Measurements from ENCODE around the gene NEK6.

DNA sequence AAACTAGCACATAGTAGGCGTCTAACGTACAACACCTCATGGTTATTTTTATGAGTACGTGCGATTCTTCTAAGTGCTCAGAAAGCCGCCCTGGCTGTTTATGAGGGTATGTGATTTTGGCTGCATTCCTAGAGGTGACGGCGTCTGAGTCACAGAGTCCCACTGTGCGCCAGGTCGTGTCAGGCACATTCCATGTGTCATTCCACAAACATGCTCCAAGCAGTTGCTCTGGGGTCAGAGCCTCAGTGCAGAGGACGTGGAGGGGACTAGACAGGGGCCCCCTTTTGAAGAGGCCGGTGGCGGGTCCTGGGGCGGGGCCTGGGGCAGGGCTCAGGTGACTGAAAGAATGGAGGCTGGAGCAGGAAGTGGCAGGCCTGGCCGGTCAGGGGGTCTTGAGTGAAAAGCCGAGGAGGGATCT lies 51.9 kb downstream of the NEK6 start:
- TF ChIP-seq, protein P1, sequence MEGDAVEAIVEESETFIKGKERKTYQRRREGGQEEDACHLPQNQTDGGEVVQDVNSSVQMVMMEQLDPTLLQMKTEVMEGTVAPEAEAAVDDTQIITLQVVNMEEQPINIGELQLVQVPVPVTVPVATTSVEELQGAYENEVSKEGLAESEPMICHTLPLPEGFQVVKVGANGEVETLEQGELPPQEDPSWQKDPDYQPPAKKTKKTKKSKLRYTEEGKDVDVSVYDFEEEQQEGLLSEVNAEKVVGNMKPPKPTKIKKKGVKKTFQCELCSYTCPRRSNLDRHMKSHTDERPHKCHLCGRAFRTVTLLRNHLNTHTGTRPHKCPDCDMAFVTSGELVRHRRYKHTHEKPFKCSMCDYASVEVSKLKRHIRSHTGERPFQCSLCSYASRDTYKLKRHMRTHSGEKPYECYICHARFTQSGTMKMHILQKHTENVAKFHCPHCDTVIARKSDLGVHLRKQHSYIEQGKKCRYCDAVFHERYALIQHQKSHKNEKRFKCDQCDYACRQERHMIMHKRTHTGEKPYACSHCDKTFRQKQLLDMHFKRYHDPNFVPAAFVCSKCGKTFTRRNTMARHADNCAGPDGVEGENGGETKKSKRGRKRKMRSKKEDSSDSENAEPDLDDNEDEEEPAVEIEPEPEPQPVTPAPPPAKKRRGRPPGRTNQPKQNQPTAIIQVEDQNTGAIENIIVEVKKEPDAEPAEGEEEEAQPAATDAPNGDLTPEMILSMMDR (IDR thresholded peaks at IDR 0.05 in 2 of 3, conservative IDR thresholded peaks at IDR 0.05 in 1 of 3; ENCODE audit: control insufficient read depth in 2 of 3, extremely low read depth in 1 of 3, insufficient read depth in 1 of 3, low read depth in 3 of 3, low read length in 3 of 3): no peak
- TF ChIP-seq FOXM1 (IDR thresholded peaks at IDR 0.05; ENCODE audit: low read depth, low read length): no peak

Data from GM12878 (cell line).